HG03432 (cell line): ENCODE results near the gene MAVS.

Experiments
- ATAC-seq: cut with Tn5 transposase; IDR thresholded peaks from one replicate; pipeline ENCODE4 v1.9.1; 2021; ENCODE audit warnings: mild to moderate bottlenecking, moderate library complexity; ENCODE audit not compliant: unreplicated experiment

The MAVS gene

GRCh38 chr20:3906744-3907721 is 60.4 kb downstream of the MAVS start:
- peak; percentile 84 for ATAC-seq

- no peak for ATAC-seq
Measured at GRCh38 chr20:3908667-3909066, 62.0 kb downstream of the MAVS start.

- no peak for ATAC-seq
Measured at GRCh38 chr20:3909952-3910366, 63.3 kb downstream of the MAVS start.

- ATAC-seq: no peak
Measured at GRCh38 chr20:3910853-3911252, 64.2 kb downstream of the MAVS start.

- no peak for ATAC-seq
Measured at GRCh38 chr20:3911956-3912355, 65.3 kb downstream of the MAVS start.

- no peak for ATAC-seq
Measured at GRCh38 chr20:3914446-3914845, 67.8 kb downstream of the MAVS start.

- ATAC-seq: no peak
Measured at GRCh38 chr20:3915691-3916090, 69.1 kb downstream of the MAVS start.

- no peak for ATAC-seq
Measured at GRCh38 chr20:3916364-3916763, 69.7 kb downstream of the MAVS start.

GRCh38 chr20:3919352-3919751 is 72.7 kb downstream of the MAVS start:
- ATAC-seq: no peak

GRCh38 chr20:3922223-3922982 is 75.8 kb downstream of the MAVS start:
- no peak for ATAC-seq

GRCh38 chr20:3922983-3923339 is 76.3 kb downstream of the MAVS start:
- no peak for ATAC-seq

GRCh38 chr20:3923818-3924217 is 77.2 kb downstream of the MAVS start:
- no peak for ATAC-seq

- no peak for ATAC-seq
Measured at GRCh38 chr20:3924304-3925112, 77.9 kb downstream of the MAVS start.

- ATAC-seq: no peak
Measured at GRCh38 chr20:3925113-3925695, 78.6 kb downstream of the MAVS start.
